Glomerular endothelial cell (primary cell): ENCODE results near the gene KIF5B. TPM values are rescaled to one million over a fixed set of nuclear protein-coding genes. Genes with fewer than 3 reads are reported as not detected.
"Not testable (repeated sequence)": the region's sequence is repeated elsewhere in the genome, so short reads cannot be mapped to it uniquely, and the experiment has no call there.

Source experiments
- DNase-seq: peaks from one replicate; pipeline ENCODE4 v3.0.0-alpha.2; 2011; ENCODE audit warnings: low read depth, low spot score; ENCODE audit errors: extremely low read depth
- total RNA-seq: library from RNA; depleted of rRNA; stranded (reverse); fragments of >200 nt; gene quantifications from 2 replicates; pipeline ENCODE4 v1.2.3, GENCODE V29; 2015

KIF5B gene
- total RNA-seq, 1 donor from 2014 or later = 161 TPM

DNA sequence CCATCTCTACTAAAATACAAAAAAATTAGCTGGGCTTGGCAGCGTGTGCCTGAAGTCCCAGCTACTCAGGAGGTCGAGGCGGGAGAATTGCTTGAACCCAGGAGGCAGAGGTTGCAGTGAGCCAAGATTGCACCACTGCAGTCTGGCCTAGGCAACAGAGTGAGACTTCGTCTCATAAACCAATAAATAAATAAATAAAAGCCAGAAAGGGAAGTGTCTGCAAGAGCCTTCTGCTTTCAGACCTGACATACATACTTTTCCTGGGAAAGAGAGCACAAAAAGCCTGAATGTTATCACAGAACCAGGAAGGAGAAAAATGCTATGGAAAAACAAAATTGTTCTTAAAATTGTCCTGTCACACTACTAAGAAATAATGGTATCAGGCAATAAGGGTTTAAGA is 4.1 kb upstream of the KIF5B start:
- no peak for DNase-seq

DNA sequence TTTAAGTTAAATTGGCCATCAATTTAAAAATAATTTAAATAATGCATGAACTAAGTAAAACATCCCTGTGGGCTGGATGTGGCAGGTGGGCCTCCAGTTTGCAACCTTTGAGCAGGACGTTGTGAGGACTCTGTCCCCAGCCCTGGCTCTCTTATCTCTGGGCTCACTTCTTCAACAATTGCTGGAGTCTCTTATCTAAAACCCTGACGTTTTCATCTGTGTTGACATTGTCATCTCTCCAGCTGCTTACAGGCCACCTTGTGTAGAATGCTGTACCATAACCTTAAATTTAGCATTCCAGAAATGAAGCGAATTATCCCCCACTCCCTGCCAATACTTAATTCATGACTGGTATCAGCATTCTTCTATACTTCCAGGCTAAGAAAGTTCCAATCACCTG is 3.2 kb upstream of the KIF5B start:
- no peak for DNase-seq

DNA sequence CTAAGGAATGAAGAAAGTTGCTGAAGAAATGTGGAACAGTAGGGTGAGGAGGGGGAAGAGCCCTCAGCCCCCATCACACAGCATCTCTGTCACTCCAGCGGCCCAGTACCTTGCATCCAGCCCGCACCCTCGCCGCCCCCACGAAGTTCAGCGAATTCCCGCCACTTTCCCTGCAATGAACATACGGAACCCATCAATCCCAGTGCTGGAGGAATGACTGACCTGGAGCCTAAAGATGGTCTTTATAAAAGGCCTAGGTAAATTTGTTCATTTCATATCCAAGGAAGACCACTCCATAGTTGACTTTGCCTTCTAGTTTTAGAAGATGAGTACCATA is 779 bp upstream of the KIF5B start:
- DNase-seq = no peak

DNA sequence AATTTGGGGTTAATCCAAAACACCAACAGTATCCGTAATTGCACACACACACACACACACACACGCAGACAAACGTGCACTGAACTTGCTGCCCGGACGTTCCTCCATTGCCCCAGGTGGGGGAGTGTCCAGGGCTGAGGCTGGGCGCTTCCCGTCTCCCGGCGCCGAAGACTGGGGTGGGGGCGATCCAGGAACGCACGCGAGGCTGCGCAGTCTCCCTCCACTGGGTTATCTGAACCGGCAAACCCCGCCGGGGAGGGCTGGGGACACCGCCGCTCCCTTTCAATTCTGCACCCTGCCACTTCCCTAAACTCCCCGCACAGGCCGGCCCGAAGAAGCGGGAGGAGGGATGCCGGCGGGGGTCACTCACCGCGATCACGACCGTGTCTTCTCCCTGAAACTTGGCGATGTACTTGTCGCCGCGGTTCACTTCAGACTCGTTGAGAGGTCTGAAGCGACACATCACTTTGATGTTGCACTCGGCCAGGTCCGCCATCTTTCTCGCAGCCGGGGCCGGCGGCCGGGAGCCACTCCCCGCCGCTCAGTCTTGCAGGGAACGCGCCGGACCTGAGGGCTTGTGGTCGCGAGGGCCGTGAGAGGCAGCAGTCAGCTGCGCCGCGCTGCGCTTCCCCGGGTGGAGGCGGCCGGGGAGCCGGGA is 618 bp downstream of the KIF5B start:
- DNase-seq = no peak

DNA sequence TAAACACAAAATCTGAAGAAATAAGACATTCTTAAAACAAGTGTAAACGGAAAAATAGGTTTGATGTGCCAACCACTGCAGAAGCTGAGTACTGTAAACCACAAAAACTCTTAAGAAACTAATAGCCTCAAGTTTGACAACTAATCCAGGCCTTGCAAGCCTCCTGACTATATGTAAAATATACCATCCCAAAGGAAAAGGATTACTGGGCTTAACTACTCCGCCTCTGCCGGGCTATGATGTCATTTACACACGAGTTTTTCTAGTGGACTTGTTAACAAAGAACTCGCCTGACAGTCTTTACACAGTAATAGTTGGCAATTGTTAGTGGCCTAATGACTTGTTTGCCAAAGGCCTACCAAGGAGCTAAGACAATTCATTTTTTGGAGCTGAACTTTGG is 2.1 kb downstream of the KIF5B start:
- DNase-seq = no peak

DNA sequence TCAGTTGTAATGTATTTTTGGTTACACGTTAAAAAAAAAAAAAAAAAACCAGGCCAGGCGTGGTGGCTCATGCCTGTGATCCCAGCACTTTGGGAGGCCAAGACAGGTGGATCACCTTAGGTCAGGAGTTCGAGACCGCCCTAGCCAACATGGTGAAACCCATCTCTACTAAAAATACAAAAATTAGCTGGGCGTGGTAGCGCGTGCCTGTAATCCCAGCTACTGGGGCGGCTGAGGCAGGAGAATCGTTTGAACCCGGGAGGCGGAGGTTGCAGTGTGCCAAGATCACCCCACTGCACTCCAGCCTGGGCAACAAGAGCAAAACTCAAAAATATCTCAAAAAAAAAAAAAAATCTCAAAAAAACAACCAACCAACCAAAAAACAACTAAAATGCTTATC is 2.8 kb downstream of the KIF5B start:
- DNase-seq = not testable (repeated sequence)

DNA sequence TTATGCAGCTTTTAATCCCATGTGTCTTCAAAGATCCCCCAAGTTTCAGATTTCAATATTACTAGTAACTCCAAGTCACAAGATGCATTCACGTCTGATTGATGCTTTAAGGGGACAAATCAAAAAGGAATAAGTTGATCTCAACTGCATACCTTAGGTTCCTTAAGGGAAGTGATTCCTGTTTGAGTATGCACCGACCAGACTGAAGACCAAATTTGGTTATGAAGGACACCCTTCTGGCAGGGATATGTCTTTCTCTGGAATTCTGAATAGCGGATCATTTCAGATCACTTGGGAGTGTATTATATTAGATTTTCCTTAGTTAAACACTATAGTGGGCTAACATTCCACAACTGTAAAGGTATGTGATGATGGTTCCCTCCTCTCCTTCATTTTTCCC is 4.3 kb downstream of the KIF5B start:
- no peak for DNase-seq

DNA sequence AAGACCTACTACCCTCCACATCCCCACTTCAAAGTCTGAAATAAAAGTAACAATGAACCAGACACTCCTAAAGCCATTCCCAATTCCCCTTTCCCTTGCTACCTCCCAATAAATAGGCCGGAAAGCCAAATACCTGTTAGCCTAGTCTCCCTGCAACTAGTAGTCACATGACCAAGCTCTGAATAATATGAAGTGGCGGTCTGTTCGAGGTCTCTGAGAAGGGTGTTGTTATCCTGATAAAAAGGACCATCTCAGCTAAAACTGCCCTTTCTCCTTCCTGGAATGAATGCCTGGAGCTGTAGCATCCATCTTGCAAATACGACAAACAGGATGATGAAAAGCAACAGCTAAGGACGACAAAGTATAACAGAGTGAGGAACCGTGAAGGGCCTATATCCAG is 6.0 kb downstream of the KIF5B start:
- DNase-seq = no peak

DNA sequence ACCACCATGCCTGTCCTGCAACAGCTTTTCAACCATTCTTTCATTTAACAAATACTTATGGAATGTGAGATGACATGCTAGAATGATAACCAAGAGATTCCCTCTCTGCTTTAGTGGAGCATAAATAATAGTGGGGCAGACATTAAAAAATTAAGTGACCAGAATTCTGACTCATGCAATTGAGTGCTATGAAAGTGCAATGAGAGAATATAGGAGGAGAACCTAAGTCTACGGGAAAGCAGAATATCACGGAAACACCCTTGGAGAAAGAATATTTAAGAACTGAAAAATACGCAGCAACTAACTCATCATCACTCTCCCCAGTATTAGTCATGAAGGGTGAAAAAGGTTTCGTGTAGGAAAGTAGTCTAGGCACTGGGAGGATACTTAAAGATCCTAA is 7.1 kb downstream of the KIF5B start:
- DNase-seq = no peak

DNA sequence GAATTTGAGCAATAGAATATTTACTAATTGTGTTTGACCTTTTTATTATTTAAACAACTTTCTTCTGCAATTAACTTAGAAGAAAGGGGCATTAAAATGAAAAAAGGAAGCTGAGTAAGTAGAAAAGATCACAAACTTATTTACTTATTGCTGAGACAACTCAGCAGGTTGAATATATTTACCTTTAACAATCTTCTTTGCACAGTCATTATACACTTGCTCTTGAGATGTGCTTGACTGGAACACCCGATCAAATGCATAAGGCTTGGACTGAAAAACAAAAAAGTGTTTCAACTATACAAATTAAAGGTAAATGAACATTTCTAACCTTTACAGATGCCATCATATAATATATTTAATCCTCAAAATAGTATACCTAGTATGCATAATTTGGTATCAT is 7.9 kb downstream of the KIF5B start:
- no peak for DNase-seq

DNA sequence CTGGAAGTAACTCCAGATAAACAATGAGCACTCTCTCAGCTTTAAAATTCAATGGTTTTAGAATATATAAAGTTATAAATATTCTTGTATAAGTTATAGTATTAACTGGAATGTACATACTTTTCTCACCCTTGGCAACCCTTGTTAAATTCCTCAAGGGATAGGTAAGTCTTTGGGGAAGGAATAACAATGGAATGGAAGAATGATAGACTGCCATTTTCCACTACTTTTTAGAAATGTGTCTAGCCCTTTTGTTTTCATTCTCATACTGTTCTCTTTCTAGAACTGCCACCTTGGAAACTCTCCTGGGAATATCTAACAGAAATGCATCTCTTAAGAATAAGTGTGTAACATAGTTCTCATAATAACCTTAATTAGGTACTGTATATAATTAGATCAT is 8.3 kb downstream of the KIF5B start:
- no peak for DNase-seq

DNA sequence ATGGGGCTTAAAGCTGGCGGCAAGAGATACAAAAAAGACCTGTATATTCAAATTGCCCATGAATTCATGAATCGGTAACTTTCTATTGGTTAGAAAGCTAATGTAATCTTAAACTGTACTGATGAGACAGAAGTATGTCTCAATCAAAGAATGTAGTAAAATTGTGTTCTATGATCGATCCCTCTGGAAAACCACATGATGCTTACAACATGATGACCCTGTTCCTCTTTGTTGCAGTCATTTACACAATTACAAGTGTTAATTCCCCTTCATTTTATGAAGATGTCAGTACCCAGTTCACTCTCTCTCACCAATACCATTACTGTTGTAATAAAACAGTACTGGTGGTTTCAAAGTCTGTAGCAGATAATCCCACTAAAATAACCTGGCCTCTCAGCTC is 10.1 kb downstream of the KIF5B start:
- DNase-seq = no peak

DNA sequence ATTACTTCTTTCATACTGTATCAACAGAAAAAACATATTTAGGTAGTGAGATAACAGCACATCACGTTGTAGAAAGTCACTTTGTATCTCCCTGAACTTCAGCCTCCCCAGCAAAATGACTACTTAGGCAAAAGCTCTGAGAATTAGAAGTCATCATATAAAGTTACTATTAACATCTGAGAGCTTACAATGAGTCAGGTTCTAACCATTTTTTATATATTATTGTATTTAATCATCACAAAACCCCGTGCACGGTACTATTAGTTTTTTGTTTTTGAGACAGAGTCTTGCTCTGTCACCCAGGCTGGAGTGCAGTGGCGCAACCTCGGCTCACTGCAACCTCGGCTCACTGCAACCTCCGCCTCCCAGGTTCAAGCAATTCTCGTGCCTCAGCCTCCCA is 13.5 kb downstream of the KIF5B start:
- not testable (repeated sequence) for DNase-seq

DNA sequence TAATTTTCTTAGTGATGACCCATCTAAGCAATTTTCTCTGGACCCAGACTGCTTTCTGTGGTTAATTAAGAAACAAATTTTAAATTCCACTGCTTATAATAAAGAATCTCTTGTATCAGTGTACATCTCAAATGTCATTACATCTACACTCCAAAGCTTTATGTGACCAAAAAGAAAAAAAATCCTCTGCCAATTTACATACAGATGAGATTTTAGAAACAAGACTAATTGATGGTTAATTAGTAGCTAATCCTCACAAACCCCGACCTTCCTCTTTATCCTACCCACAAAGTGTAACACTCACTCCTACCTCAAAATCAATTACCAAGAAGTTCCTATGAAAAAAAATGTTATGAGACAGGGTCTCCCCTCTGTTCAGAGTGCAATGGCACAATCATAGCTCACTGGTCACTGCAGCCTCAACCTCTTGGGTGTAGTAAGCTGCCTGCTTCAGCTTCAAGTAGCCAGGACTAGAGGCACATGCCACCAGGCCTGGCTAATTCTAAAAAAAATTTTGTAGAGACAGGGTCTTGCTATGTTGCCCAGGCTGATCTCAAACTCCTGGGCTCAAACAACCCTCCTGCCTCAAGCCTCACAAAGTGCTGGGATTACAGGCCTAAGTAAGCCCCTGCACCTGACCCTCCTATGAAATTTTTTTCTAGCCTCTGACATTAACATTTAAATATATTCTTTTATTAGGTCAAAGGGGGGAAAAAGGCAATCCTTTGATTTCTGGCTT is 14.8 kb downstream of the KIF5B start:
- no peak for DNase-seq

DNA sequence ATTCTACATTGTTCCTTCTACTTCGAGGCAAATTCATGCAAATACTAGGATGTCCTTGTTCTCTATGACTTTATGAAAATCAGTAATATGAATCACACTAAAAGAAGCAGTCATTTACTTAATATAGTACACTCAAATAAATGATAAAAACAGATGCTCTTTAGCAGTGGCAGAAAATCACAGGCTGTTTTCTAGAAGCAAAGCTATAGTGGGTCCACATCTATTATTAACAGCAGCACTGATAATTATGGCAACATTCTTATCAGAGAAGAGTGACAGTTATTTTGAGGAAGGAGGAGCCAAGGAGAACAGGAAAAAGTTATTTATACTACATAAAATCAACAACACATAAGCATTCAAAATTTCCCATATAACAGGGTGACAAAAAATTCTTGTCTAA is 16.5 kb downstream of the KIF5B start:
- no peak for DNase-seq

DNA sequence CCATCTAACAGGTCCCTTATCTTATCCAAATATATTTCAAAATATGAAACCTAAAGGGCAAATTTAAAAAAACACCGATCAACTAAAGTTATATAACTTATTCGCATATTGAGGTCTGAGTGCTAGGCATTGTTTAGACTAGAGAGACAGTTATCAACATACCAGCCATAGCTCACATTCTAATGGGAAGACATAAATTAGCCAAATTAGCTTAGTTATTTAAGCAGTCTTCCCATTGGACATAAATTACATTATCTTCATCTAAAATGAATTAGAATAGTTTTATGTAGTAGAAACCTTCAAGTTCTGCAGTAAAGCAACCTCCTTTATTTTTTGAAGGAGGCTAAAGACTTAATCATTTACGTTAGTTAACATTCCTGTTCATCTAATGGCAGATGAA is 17.4 kb downstream of the KIF5B start:
- DNase-seq = no peak

DNA sequence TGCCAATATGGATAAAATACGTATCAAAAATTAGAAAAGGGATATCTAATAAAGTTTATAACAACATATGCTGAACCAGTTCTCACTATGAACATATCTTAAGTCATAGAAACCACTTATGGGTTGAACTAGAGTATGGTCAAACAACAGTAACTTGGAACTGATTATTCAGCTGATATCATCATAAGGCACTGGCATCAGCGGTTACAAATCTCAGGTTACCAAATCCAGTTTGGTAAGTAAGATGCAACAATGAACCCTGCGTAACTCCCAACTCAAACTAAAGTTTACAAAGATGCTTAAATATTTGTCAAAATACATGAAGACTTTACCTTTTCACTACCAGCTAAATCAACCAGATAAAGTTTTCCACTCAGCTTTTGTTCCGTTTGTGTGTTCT is 19.3 kb downstream of the KIF5B start:
- no peak for DNase-seq

DNA sequence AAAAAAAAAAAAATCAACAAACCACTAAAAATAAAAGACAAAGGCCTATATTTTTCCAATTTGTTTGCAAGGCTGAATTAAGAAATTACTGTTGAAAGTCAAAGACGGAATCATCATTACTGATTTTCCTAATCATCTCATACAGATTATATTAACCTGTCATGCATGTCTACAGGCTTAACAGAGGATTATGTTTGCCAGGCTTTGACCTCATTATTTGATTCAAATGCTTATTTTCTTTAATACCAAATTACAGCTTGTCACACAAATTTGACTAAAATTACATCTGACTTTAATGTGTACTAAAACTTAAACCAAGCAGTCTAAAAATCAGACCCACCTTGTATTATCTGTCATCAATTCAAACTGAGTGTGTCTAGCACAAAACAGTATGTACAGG is 21.2 kb downstream of the KIF5B start:
- DNase-seq = no peak

DNA sequence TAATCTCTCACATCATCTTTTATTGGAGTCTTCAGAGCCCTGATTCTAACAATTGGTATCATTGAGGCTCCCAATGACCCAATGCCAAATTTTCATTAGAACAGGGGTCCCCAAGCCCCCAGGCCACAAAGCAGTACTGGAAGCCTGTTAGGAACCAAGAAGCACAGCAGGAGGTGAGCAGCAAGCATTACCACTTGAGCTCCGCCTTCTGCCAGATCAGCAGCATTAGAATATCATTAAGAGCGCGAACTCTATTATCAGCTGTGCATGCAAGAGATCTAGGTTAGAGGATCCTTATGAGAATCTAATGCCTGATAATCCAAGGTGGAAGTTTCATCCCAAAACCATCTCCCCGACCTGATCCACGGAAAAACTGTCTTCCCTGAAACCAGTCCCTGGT is 23.1 kb downstream of the KIF5B start:
- DNase-seq = no peak

DNA sequence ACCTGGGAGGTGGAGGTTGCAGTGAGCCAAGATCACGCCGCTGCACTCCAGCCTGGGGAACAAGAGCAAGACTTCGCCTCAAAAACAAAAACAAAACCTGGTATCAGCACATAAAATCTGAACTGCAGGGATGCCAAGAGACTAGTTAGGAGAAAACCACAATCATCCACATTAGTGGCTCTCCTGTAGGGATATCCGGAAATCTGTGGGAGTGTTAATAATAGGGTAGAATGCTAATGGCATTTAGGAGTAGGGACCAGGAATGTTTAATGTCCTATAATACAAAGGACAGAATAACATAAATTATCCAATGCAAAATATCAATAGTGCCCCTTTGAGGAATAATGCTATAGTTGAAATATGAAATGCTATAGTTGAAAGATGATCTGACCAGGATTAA is 24.3 kb downstream of the KIF5B start:
- no peak for DNase-seq

DNA sequence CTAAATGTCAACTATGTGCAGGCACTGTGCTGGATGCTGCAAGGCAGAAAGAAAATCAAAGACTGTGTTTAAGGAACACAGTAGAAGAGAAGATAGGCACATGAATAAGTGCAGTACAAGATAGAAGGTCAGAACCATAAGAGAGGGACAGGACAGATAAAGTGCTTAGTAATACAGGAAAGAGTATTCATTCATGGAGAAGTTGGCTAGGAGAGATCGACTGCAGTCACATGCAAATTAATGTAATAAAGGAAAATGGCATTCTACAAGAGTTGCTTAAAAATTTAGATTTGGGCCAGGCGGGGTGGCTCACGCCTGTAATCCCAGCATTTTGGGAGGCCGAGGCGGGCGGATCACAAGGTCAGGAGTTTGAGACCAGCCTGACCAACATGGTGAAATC is 24.8 kb downstream of the KIF5B start:
- DNase-seq = no peak

DNA sequence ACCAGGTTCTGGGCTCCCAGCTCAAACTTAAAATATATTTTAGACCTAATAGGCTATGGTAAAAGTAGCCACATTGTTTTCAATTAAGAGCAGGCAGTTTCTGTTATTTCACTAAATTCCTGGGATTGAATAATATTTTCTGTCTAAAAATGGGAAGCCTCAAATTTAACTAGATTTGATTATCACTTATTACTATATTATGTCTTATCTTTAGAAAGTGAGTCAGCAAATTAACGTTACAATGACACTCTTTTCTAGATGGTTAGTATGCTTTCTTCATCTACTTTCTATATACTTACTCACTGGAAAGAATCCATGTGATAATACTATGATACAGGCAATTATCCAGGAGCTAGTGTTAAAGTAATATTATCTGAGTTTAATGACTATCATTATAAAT is 27.5 kb downstream of the KIF5B start:
- no peak for DNase-seq

DNA sequence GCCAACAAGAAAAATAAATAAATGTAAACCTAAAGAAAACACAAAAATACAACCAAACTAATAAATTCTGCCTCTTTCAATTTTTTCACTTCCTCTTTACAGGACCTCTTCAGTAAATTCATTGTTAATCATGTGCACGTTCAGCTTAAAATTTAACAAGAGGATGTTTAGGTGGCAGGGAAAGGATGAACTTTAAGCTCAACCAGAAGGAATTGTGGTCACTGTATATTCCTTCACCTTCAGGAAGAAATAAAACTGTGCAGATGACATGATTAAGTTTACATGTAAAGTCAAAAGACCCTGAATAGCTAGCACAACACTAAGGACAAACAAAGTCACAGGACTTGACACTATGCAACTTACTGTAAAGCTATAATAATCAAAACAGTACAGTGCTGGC is 33.0 kb downstream of the KIF5B start:
- DNase-seq = no peak
